HG03060 (cell line): ENCODE results near the gene POU1F1.
"Not testable (repeated sequence)": the region's sequence is repeated elsewhere in the genome, so short reads cannot be mapped to it uniquely, and the experiment has no call there.

Experiments
- ATAC-seq: cut with Tn5 transposase; IDR thresholded peaks from one replicate; pipeline ENCODE4 v1.9.1; 2021; ENCODE audit warnings: low read depth, moderate number of reproducible peaks; ENCODE audit not compliant: unreplicated experiment

The POU1F1 gene

GRCh38 chr3:87276484-87276883 is at the start of gene POU1F1:
TSS of gene POU1F1 (minus strand) at chr3:87276584. CDS start at chr3:87276462, 122 bp downstream.
- ATAC-seq, result no peak

- no peak for ATAC-seq
These were observed 48.2 kb upstream of the POU1F1 start for GRCh38 chr3:87324609-87325008.

GRCh38 chr3:87320756-87321626 is 44.6 kb upstream of the POU1F1 start:
- no peak for ATAC-seq

GRCh38 chr3:87318617-87319021 is 42.2 kb upstream of the POU1F1 start:
- no peak for ATAC-seq

GRCh38 chr3:87317779-87318178 is 41.4 kb upstream of the POU1F1 start:
- no peak for ATAC-seq

- ATAC-seq, result no peak
These were observed 37.3 kb upstream of the POU1F1 start for GRCh38 chr3:87313641-87314040.

- no peak for ATAC-seq
These were observed 34.9 kb upstream of the POU1F1 start for GRCh38 chr3:87311309-87311708.

GRCh38 chr3:87309601-87310000 is 33.2 kb upstream of the POU1F1 start:
- ATAC-seq, result no peak

- no peak for ATAC-seq
These were observed 31.4 kb upstream of the POU1F1 start for GRCh38 chr3:87307805-87308204.

GRCh38 chr3:87305517-87305916 is 29.1 kb upstream of the POU1F1 start:
- no peak for ATAC-seq

GRCh38 chr3:87305031-87305430 is 28.6 kb upstream of the POU1F1 start:
- not testable (repeated sequence) for ATAC-seq

GRCh38 chr3:87298111-87298718 is 21.8 kb upstream of the POU1F1 start:
- ATAC-seq, result peak; percentile 74

GRCh38 chr3:87288446-87288845 is 12.1 kb upstream of the POU1F1 start:
- ATAC-seq, result no peak

- no peak for ATAC-seq
These were observed 10.6 kb upstream of the POU1F1 start for GRCh38 chr3:87287011-87287410.

GRCh38 chr3:87272718-87273341 is 3.6 kb downstream of the POU1F1 start:
- ATAC-seq, result peak; percentile 84

- ATAC-seq, result no peak
These were observed 5.3 kb downstream of the POU1F1 start for GRCh38 chr3:87270908-87271700.

- no peak for ATAC-seq
These were observed 6.7 kb downstream of the POU1F1 start for GRCh38 chr3:87269723-87270122.

- ATAC-seq, result no peak
These were observed 7.7 kb downstream of the POU1F1 start for GRCh38 chr3:87268646-87269211.

GRCh38 chr3:87267953-87268645 is 8.3 kb downstream of the POU1F1 start:
- no peak for ATAC-seq

GRCh38 chr3:87261925-87262324 is 14.5 kb downstream of the POU1F1 start:
- no peak for ATAC-seq
